Measurements from ENCODE around the gene THSD4.
A peak's percentile ranks its signal among the peaks of the same experiment; 100 is the strongest.
"Not testable (repeated sequence)": the region's sequence is repeated elsewhere in the genome, so short reads cannot be mapped to it uniquely, and the experiment has no call there.

The THSD4 gene

GRCh38 chr15:71189718-71190117, 74.4 kb downstream of the THSD4 start:
- DNase-seq (ENCODE audit: low read depth), result no peak

GRCh38 chr15:71191296-71191695, 76.0 kb downstream of the THSD4 start:
- peak; percentile 33 for DNase-seq (ENCODE audit: low read depth)

- DNase-seq (ENCODE audit: low read depth), result no peak
Observed at GRCh38 chr15:71192816-71193215, 77.5 kb downstream of the THSD4 start.

- no peak for DNase-seq (ENCODE audit: low read depth)
Observed at GRCh38 chr15:71194286-71194685, 79.0 kb downstream of the THSD4 start.

- peak; percentile 15 for DNase-seq (ENCODE audit: low read depth)
Observed at GRCh38 chr15:71195242-71195641, 80.0 kb downstream of the THSD4 start.

- DNase-seq (ENCODE audit: low read depth), result no peak
Observed at GRCh38 chr15:71197620-71198019, 82.3 kb downstream of the THSD4 start.

GRCh38 chr15:71198846-71199245, 83.6 kb downstream of the THSD4 start:
- DNase-seq (ENCODE audit: low read depth), result no peak

GRCh38 chr15:71199384-71200351, 84.4 kb downstream of the THSD4 start:
- no peak for DNase-seq (ENCODE audit: low read depth)

- no peak for DNase-seq (ENCODE audit: low read depth)
Observed at GRCh38 chr15:71201477-71201876, 86.2 kb downstream of the THSD4 start.

- no peak for DNase-seq (ENCODE audit: low read depth)
Observed at GRCh38 chr15:71202712-71203111, 87.4 kb downstream of the THSD4 start.

GRCh38 chr15:71203586-71204474, 88.6 kb downstream of the THSD4 start:
- peak; percentile 85 for DNase-seq (ENCODE audit: low read depth)

- DNase-seq (ENCODE audit: low read depth), result no peak
Observed at GRCh38 chr15:71207141-71207540, 91.9 kb downstream of the THSD4 start.

GRCh38 chr15:71212146-71212545, 96.9 kb downstream of the THSD4 start:
- peak; percentile 45 for DNase-seq (ENCODE audit: low read depth)

- DNase-seq (ENCODE audit: low read depth), result not testable (repeated sequence)
Observed at GRCh38 chr15:71213943-71214342, 98.7 kb downstream of the THSD4 start.

- DNase-seq (ENCODE audit: low read depth), result no peak
Observed at GRCh38 chr15:71215126-71215894, 100.0 kb downstream of the THSD4 start.

- DNase-seq (ENCODE audit: low read depth), result peak; percentile 35
Observed at GRCh38 chr15:71218272-71218805, 103.1 kb downstream of the THSD4 start.

- no peak for DNase-seq (ENCODE audit: low read depth)
Observed at GRCh38 chr15:71219101-71219500, 103.8 kb downstream of the THSD4 start.

- DNase-seq (ENCODE audit: low read depth), result peak; percentile 89
Observed at GRCh38 chr15:71219645-71220044, 104.4 kb downstream of the THSD4 start.

GRCh38 chr15:71220828-71221227, 105.6 kb downstream of the THSD4 start:
- no peak for DNase-seq (ENCODE audit: low read depth)

- no peak for DNase-seq (ENCODE audit: low read depth)
Observed at GRCh38 chr15:71221417-71221816, 106.1 kb downstream of the THSD4 start.

- DNase-seq (ENCODE audit: low read depth), result no peak
Observed at GRCh38 chr15:71223516-71223915, 108.2 kb downstream of the THSD4 start.

GRCh38 chr15:71224024-71224423, 108.8 kb downstream of the THSD4 start:
- DNase-seq (ENCODE audit: low read depth), result no peak

Measured in fibroblast of gingiva (primary cell).